Astrocyte (in vitro differentiated cells and primary cell): ENCODE results near the gene CIB1.

ENCODE experiments used
- CTCF ChIP-seq: IDR thresholded peaks from 2 replicates; pipeline ENCODE4 v1.5.1; 2011; ENCODE audit warnings: low read depth, mild to moderate bottlenecking, inconsistent platforms, low read length, moderate library complexity; ENCODE audit not compliant: insufficient read depth
- EZH2 ChIP-seq: IDR thresholded peaks from 2 replicates; pipeline ENCODE4 v1.6.1; 2012; ENCODE audit warnings: mild to moderate bottlenecking, low read length, inconsistent platforms; ENCODE audit not compliant: insufficient read depth

GRCh38 chr15:90227336-90227735 is 6.4 kb downstream of the CIB1 start:
- TF ChIP-seq EZH2 (no peak), CTCF (no peak)
